ENCODE measurements around the gene FAM163A.
"Not testable (repeated sequence)": the region's sequence is repeated elsewhere in the genome, so short reads cannot be mapped to it uniquely, and the experiment has no call there.

The FAM163A gene

GRCh38 chr1:179742717-179743678 is at the start of gene FAM163A:
Gene FAM163A (plus strand): TSS chr1:179743291. CDS start chr1:179813098, 69,807 bp downstream.
- no peak for DNase-seq (ENCODE audit: low spot score)

GRCh38 chr1:179694530-179694929 is 48.6 kb upstream of the FAM163A start:
- DNase-seq (ENCODE audit: low spot score), result not testable (repeated sequence)

GRCh38 chr1:179702946-179703539 is 40.0 kb upstream of the FAM163A start:
- no peak for DNase-seq (ENCODE audit: low spot score)

GRCh38 chr1:179706339-179706941 is 36.7 kb upstream of the FAM163A start:
- DNase-seq (ENCODE audit: low spot score), result peak; percentile 83

GRCh38 chr1:179707406-179707805 is 35.7 kb upstream of the FAM163A start:
- DNase-seq (ENCODE audit: low spot score), result no peak

GRCh38 chr1:179708434-179709195 is 34.5 kb upstream of the FAM163A start:
- DNase-seq (ENCODE audit: low spot score), result no peak

GRCh38 chr1:179709841-179710329 is 33.2 kb upstream of the FAM163A start:
- no peak for DNase-seq (ENCODE audit: low spot score)

GRCh38 chr1:179714159-179714558 is 28.9 kb upstream of the FAM163A start:
- no peak for DNase-seq (ENCODE audit: low spot score)

- no peak for DNase-seq (ENCODE audit: low spot score)
These were observed 28.5 kb upstream of the FAM163A start for GRCh38 chr1:179714623-179715022.

- DNase-seq (ENCODE audit: low spot score), result no peak
These were observed 23.8 kb upstream of the FAM163A start for GRCh38 chr1:179719272-179719671.

- no peak for DNase-seq (ENCODE audit: low spot score)
These were observed 14.8 kb upstream of the FAM163A start for GRCh38 chr1:179728271-179728670.

GRCh38 chr1:179729881-179730280 is 13.2 kb upstream of the FAM163A start:
- no peak for DNase-seq (ENCODE audit: low spot score)

GRCh38 chr1:179731643-179732042 is 11.4 kb upstream of the FAM163A start:
- DNase-seq (ENCODE audit: low spot score), result no peak

- no peak for DNase-seq (ENCODE audit: low spot score)
These were observed 800 bp upstream of the FAM163A start for GRCh38 chr1:179742291-179742690.

GRCh38 chr1:179743679-179744400 is 749 bp downstream of the FAM163A start:
- DNase-seq (ENCODE audit: low spot score), result no peak

GRCh38 chr1:179744401-179745130 is 1.5 kb downstream of the FAM163A start:
- no peak for DNase-seq (ENCODE audit: low spot score)

- DNase-seq (ENCODE audit: low spot score), result no peak
These were observed 2.1 kb downstream of the FAM163A start for GRCh38 chr1:179745131-179745611.

GRCh38 chr1:179745743-179746142 is 2.7 kb downstream of the FAM163A start:
- DNase-seq (ENCODE audit: low spot score), result no peak

GRCh38 chr1:179747611-179748010 is 4.5 kb downstream of the FAM163A start:
- no peak for DNase-seq (ENCODE audit: low spot score)

- no peak for DNase-seq (ENCODE audit: low spot score)
These were observed 5.7 kb downstream of the FAM163A start for GRCh38 chr1:179748772-179749171.
